GM23248 (cell line): ENCODE measurements around the gene PIM1. TPM values are rescaled to one million over a fixed set of nuclear protein-coding genes. Genes with fewer than 3 reads are reported as not detected.

ENCODE experiments used
- DNase-seq: peaks from one replicate; pipeline ENCODE4 v3.0.0-alpha.2; 2015
- H2AFZ ChIP-seq: fragments of 200-600 bp; sonication (generic); 2 replicates; pipeline ENCODE4 v1.6.1; 2016; ENCODE audit warnings: antibody characterized with exemption
- H3F3A ChIP-seq: fragments of 200-600 bp; sonication (generic); 2 replicates; pipeline ENCODE4 v1.6.1; 2016; ENCODE audit warnings: mild to moderate bottlenecking, antibody characterized with exemption, mixed run types; ENCODE audit not compliant: insufficient read depth
- H3K27ac ChIP-seq: fragments of 200-600 bp; sonication (generic); 2 replicates; pipeline ENCODE4 v1.5.1; 2016; ENCODE audit warnings: mild to moderate bottlenecking
- H3K27me3 ChIP-seq: fragments of 200-600 bp; sonication (generic); replicated peaks from 2 replicates; pipeline ENCODE4 v1.6.1; 2016; ENCODE audit warnings: mild to moderate bottlenecking; ENCODE audit not compliant: insufficient read depth
- H3K36me3 ChIP-seq: fragments of 200-600 bp; sonication (generic); 2 replicates; pipeline ENCODE4 v1.6.1; 2016; ENCODE audit warnings: low read depth, mild to moderate bottlenecking
- H3K4me1 ChIP-seq: fragments of 200-600 bp; sonication (generic); 2 replicates; pipeline ENCODE4 v1.6.1; 2016; ENCODE audit warnings: mild to moderate bottlenecking; ENCODE audit not compliant: insufficient read depth
- H3K4me2 ChIP-seq: fragments of 200-600 bp; sonication (generic); one replicate; pipeline ENCODE4 v1.6.1; 2016; ENCODE audit warnings: mild to moderate bottlenecking; ENCODE audit not compliant: unreplicated experiment
- H3K4me3 ChIP-seq: fragments of 200-600 bp; sonication (generic); 2 replicates; pipeline ENCODE4 v1.5.1; 2016; ENCODE audit warnings: mild to moderate bottlenecking
- H3K79me2 ChIP-seq: fragments of 200-600 bp; sonication (generic); 2 replicates; pipeline ENCODE4 v1.6.1; 2016; ENCODE audit warnings: mild to moderate bottlenecking; ENCODE audit not compliant: insufficient read depth
- H3K9ac ChIP-seq: fragments of 200-600 bp; sonication (generic); 2 replicates; pipeline ENCODE4 v1.6.1; 2016; ENCODE audit warnings: mild to moderate bottlenecking
- H3K9me2 ChIP-seq: fragments of 200-600 bp; sonication (generic); 2 replicates; pipeline ENCODE4 v1.6.1; 2016; ENCODE audit warnings: mixed run types, mild to moderate bottlenecking, moderate library complexity; ENCODE audit not compliant: insufficient read depth
- H3K9me3 ChIP-seq: fragments of 200-600 bp; sonication (generic); one replicate; pipeline ENCODE4 v1.6.1; 2017; ENCODE audit warnings: low read depth
- H4K20me1 ChIP-seq: fragments of 200-600 bp; sonication (generic); 2 replicates; pipeline ENCODE4 v1.6.0; 2016; ENCODE audit not compliant: insufficient read depth
- EZH2 ChIP-seq: fragments of 200-600 bp; sonication (generic); IDR thresholded peaks from 2 replicates; pipeline ENCODE4 v1.6.1; 2018; ENCODE audit warnings: antibody characterized with exemption, mild to moderate bottlenecking; ENCODE audit not compliant: insufficient read depth, poor library complexity, severe bottlenecking
- EZH2phosphoT487 ChIP-seq: fragments of 200-600 bp; sonication (generic); IDR thresholded peaks from 2 replicates; pipeline ENCODE4 v1.6.1; 2018; ENCODE audit warnings: antibody characterized with exemption, moderate library complexity, mild to moderate bottlenecking, low read depth; ENCODE audit not compliant: insufficient read depth
- WGBS, 2 experiments: methylation state at CpG; one replicate each; pipeline ENCODE4 v1.1.6; 2015 to 2017; ENCODE audit warnings: low lambda C conversion rate in 2 of 2, low coverage in 1 of 2; ENCODE audit errors: missing lambda C conversion rate in 2 of 2; 5-methylcytosine and 5-hydroxymethylcytosine counted together
- in situ Hi-C: fragments of 300-500 bp; cut with MboI; formaldehyde crosslinking; loops from 2 replicates; pipeline ENCODE4 v1.15.0; 2020
- polyA plus RNA-seq: library from polyadenylated mRNA; unstranded; fragments of >200 nt; fragmentation: Nextera tagmentation; extraction: Ambion mirVana; gene quantifications from 2 replicates; pipeline ENCODE4 v1.2.1, GENCODE V29; 2016
- total RNA-seq: library from RNA; depleted of rRNA; stranded (reverse); fragments of >200 nt; shearing (Covaris generic); gene quantifications from 2 replicates; pipeline ENCODE4 v1.2.3, GENCODE V29; 2014

The PIM1 gene
- total and polyA plus RNA-seq, 2 experiments from 2014 or later: 12.0 to 15.5 TPM

DNA sequence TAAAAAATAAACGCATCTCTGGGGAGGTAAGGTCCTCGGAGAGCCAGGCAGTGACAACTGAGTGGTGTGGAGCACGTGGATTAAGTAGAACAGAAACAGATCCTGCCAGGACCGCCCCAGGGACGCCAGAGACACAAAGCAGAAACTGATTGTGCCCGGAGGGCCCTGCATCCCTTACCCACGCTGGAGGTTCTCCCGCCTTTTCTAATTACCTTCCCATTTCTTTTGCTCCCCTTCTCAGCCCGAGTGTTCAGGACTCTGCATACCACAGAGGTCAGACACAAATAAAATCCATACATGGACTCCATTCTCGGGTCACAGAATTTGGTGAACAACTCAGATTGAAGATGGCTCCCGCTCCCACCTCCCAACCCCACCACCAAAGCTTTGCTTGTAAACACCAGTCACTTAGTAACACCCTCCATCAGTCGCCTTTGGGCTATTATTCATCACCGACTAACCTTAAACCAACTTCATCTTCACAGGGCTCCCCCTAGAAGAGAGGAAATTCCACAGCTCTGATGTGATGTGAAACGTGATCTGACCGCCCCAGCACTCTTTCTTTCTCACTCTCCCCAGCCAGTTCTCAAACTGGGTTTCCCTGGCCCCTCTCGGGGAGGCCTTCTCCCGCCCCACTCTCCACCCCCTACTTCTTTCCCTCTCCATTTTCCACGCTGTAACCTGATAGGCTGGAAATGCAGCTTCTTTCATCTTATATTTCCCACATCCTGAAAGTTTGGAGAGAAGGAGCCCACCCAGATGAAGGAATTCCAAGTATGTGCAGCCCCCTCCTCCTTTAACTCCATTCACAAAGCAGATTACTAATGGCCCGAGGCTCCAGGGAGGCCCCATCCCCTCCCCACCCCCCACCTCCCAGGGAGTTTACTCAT is 32.5 kb upstream of the PIM1 start:
- 35 to 37% methylated on average over 18 to 19 of the region's 19 CpGs for WGBS, 2 experiments
- Histone ChIP-seq H3K9ac (peak overlapping the region; percentile 91), H4K20me1 (no peaks in the 10 kb centered on the region), H3K27me3 (no peaks in the 10 kb centered on the region), H3F3A (peaks cover 34% of the 10 kb centered on the region), H3K4me1 (peaks cover 67% of the 10 kb centered on the region), H3K9me3 (no peaks in the 10 kb centered on the region), H3K27ac (peak overlapping the region; percentile 100), H3K79me2 (no peaks in the 10 kb centered on the region), H3K4me2 (peak overlapping the region; percentile 65), H2AFZ (peak overlapping the region; percentile 42; the same call in 1 of the 2 replicates), H3K9me2 (no peaks in the 10 kb centered on the region), H3K36me3 (no peaks in the 10 kb centered on the region), H3K4me3 (peak overlapping the region; percentile 57)
- DNase-seq: peak; percentile 97
- TF ChIP-seq EZH2 (no peak), EZH2phosphoT487 (no peak)
- in situ Hi-C loops: no loop called here

DNA sequence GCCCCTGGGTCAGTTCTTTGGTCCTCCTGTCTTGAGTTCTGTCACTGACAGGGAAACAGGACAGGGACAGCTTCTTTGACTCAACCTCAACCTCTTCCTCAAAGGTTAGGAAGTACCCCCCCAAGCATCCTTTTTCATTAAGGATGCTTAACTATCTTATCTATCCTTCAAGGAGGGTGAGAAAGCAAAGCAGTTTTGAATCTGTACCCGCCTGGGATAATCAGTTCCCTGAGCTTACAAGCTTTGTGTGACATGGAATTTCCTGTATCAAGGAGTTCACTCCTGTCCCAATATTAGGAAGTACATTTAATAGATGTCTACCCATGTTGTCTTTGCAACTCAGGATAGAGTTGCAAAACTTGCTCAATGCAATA is 31.1 kb upstream of the PIM1 start:
- Histone ChIP-seq H3K9me3 (no peaks in the 10 kb centered on the region), H3K27ac (no peak overlapping the region), H3K4me3 (no peak overlapping the region), H3K9ac (no peak overlapping the region), H3K4me2 (no peak overlapping the region), H3K27me3 (no peaks in the 10 kb centered on the region), H3K79me2 (no peaks in the 10 kb centered on the region), H3K9me2 (no peaks in the 10 kb centered on the region), H3K36me3 (no peaks in the 10 kb centered on the region), H4K20me1 (no peaks in the 10 kb centered on the region), H2AFZ (no peak overlapping the region), H3K4me1 (peaks cover 67% of the 10 kb centered on the region), H3F3A (peaks cover 39% of the 10 kb centered on the region)
- 94 to 100% methylated on average over 1 of the region's 1 CpG for WGBS, 2 experiments
- TF ChIP-seq EZH2phosphoT487 (no peak), EZH2 (no peak)
- in situ Hi-C loops: no loop called here
- DNase-seq: no peak

DNA sequence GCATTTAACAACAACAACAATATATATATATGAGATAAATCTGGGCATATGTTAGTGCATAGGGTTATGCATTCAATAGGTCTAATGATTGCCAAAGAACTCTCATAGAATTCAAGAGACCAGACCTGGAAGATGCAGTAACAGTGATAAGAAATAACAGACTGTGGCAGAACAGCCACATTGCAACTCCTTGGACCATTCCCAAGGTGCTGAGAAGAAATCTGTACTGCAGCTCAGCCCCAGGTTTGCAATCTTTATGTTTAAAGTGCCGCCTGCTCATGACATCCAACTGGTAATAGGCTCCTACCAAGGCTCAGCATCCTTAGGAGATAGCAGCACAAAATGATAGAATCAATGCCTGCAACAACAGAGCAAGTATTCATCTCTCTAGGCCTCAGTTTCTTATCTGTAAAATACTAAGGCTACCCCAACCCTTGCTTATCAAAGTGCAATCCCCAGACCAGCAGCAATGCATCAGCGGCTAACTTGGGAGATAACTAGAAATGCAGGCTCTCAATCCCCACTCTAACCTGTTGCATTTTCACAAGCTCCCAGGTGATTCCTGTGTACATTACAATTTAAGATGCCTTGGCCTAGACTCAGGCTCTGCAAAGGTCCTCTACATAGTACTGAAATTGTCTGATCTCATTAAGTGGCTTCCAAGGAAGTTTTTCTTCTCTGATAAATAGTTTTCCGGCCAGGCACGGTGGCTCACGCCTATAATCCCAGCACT is 30.6 kb upstream of the PIM1 start:
- Histone ChIP-seq H4K20me1 (no peaks in the 10 kb centered on the region), H3K27ac (no peak overlapping the region), H3K4me1 (peaks cover 65% of the 10 kb centered on the region), H3F3A (peaks cover 39% of the 10 kb centered on the region), H3K27me3 (no peaks in the 10 kb centered on the region), H3K79me2 (no peaks in the 10 kb centered on the region), H3K9ac (no peak overlapping the region), H3K4me2 (no peak overlapping the region), H2AFZ (no peak overlapping the region), H3K4me3 (no peak overlapping the region), H3K9me2 (no peaks in the 10 kb centered on the region), H3K9me3 (no peaks in the 10 kb centered on the region), H3K36me3 (no peaks in the 10 kb centered on the region)
- DNase-seq: no peak
- in situ Hi-C loops: no loop called here
- no peak for TF ChIP-seq EZH2
- TF ChIP-seq EZH2phosphoT487: no peak
- WGBS, 2 experiments: 92 to 98% methylated on average over 5 of the region's 5 CpGs

DNA sequence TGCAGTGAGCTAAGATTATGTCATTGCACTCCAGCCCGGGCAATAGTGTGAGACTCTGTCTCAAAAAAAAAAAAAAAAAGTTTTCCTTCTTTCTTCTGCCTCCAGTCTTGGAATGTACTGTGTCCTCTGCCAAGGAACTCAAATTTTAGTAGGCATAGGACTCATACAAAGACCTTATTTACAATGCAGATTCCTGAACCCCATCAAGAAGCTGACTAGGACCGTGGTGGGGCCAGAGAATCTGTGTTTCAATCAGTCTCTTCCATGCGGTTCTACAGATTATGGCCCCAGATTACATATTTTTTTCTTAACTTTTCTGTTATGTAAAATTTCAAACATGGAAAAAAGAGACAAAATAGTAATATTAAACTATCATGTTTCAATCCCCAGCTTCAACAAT is 29.8 kb upstream of the PIM1 start:
- no peak overlapping the region for H3K4me3 ChIP-seq
- no peaks in the 10 kb centered on the region for H3K79me2 ChIP-seq
- DNase-seq: no peak
- H3K4me2 ChIP-seq: no peak overlapping the region
- H3K9me2 ChIP-seq: no peaks in the 10 kb centered on the region
- no peaks in the 10 kb centered on the region for H3K36me3 ChIP-seq
- H3K27me3 ChIP-seq: no peaks in the 10 kb centered on the region
- no peak overlapping the region for H3K27ac ChIP-seq
- no peak overlapping the region for H2AFZ ChIP-seq
- WGBS, 2 experiments: 82 to 87% methylated on average over 3 of the region's 3 CpGs
- no peaks in the 10 kb centered on the region for H4K20me1 ChIP-seq
- in situ Hi-C loops: no loop called here
- peaks cover 66% of the 10 kb centered on the region for H3K4me1 ChIP-seq
- TF ChIP-seq EZH2phosphoT487 (no peak), EZH2 (no peak)
- H3K9ac ChIP-seq: no peak overlapping the region
- peaks cover 39% of the 10 kb centered on the region for H3F3A ChIP-seq
- H3K9me3 ChIP-seq: no peaks in the 10 kb centered on the region
